Mucosa of gallbladder (tissue), 1 donor: ENCODE results near the gene NFYB. TPM values are rescaled to one million over a fixed set of nuclear protein-coding genes. Genes with fewer than 3 reads are reported as not detected.
"Not testable (repeated sequence)": the region's sequence is repeated elsewhere in the genome, so short reads cannot be mapped to it uniquely, and the experiment has no call there.

ENCODE experiments used
- DNase-seq: peaks from one replicate; pipeline ENCODE4 v3.0.0-alpha.2; 2020; ENCODE audit warnings: low spot score
- total RNA-seq: library from RNA; stranded (reverse); gene quantifications from one replicate; pipeline ENCODE4 v1.2.1, GENCODE V29; 2021
- donor health status: DM: no; HTN: no; CAD: no.

The NFYB gene
- 24.8 TPM for total RNA-seq

DNA sequence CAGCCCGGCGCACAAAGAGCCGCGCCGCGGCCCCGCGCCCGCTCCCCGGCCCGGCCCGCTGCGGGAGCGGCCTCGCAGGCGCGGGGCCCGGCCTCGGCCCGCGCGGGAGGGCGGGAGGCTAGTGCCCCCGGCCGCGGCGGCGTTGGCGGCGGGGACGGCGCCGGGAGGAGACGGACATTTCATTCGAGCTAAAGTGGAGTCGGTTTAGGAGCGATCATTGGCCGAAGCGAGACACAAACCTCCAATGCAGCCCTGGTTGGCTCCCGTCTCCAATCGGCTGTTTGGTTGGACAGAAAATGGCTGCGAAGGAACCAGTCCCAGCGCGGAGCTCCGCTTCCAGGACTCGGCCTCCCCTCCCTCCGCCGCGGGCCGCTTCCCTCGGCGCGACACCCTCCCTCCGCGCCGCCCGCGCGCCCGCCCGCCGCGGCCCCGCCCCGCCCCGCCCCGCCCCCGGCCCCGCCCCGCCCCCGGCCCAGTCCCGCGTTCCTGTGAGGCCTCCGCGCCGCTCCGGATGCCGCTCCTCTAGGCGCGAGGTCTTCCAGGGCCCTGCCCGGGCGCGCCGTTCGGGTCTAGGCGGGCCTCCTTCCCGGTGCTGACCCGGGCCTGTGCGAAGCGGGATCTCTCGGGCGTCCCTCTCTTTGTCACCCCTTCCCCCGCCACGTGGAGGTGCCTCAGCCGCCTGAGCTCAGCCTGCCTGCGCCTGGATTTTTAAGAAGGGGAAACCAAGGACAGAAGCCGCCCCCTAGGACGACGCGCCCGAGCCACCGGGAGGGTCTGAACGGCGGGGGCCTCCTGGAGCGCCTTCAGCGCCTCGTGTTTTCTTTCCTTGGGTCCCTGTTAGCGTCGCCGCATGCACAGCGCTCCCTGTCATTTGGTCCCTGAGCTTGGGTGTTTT is at the start of gene NFYB:
NFYB (minus strand) TSS at position 309 of the 895 bp plus-strand sequence. CDS start 2,757 bp downstream, outside the sequence.
- DNase-seq: peak; percentile 96

DNA sequence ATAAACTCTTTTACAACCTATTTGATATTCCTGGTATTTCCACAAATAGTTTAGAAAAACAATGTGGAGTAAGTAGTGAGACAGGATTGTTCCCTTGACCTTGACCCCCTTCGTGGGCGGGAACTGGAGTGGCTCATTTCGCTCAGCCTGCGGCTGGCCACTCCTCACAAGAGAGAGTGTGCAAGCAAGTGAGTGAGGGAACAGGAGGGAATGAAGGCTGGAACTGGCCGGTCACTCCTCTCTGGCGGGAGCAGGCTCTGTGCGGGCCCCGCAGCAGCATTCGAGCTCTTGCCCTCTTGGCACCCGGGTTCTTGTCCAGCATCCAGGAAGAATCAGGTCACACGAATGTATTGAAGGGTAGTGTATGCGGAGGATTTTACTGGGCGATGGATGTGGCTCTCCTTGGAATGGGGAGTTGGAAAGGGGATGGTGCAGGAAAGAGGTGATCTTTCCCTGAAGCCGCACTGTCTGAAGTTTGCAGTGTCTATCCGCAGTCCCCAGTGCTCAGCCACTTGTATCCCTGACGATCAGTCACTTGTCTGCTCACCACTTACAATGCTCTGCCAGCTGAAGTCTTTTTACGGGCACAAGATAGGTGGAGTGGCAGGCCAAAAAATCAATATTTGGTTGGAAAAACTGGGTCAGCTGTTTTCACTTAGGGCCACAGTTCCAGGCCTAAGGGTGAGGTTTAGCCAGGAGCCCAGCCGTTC is 49.6 kb upstream of the NFYB start:
- no peak for DNase-seq

DNA sequence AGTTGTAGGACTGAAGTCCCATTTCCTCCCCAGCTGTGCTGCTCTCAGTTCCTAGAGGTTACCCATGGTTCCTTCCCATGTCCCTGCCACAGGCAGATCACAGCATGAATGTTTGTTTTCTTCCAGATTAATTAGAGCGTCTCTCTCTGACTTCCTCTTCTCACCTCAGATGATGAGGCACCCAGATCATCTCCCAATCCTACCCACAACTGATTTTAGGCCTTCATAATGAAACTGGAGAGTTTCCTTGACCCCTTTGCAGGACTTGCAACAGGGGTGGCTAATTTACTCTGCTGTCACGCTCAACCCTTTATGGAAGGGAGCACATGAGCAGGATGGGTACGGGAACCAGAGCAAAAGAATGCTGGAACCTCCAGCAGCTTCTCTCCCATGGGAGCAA is 45.4 kb upstream of the NFYB start:
- DNase-seq: no peak

DNA sequence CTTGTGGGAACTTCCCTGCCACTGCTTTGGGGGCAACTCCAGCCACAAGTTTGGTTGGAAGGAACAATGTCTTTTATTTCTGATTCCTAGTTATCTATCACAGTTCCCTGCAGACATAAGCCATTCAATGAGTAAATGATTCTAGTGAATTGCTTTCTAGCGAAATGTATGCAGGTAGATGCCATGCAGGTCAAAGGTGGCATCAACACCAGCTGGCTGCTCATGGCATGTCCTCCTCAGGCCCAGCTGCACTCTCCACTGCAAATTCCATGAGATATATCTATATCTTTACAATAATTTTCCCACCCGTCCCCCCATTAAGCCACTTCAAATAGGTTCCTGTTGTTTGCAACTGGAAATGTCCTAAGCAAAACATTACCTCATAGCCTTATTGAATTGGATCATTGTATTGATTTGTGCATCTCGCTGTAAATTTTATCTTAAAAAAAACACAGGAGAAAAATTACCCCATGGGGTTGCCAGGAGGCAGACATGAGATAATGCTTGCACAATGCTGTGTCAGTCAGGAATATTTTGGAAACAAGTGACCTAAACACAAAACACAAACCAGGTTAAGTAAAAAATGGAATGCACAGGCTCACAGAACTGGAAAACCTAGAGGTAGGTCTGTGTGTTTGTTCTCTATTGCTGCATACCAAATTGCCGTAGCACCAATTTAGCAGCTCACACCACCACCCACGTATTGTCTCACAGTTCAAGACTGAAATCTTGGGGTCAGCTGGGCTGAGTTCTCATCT is 44.8 kb upstream of the NFYB start:
- no peak for DNase-seq

DNA sequence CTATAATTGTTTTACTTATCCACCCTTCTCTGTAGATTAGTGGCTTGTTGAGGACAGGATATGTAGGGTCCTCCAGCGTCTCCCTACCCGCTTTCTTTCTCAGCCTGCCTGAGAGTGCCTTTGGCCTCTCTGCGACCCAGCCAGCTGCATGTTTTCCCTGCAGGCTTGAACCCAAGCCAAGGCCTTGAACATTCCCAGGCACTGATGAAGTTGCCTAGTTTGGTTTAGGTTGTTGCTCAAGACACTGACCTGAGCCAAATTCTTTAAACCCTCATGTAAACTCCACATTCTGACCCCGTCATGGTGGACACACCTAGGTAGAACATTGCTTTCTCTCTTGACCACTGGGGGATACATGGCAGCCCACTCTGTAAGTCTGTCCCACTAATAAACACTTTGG is 44.1 kb upstream of the NFYB start:
- DNase-seq: peak; percentile 75

DNA sequence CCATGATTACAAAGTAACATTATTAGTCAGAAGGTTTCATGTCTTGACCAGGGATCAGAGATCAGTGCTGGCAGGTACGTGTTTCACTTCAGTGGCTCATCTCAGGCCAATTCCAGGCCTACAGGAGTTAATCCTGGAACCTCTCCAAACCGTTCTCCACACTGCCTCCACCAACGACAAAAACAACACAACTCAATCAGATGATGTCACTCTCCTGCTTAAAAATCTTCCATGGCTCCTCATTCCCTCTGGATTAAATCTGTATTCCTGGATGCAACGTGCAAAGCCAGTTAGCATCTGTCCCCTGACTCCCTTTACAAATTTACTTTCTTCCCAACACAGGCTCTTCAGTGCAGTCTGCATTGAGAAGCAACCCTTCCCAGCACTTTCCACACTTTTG is 43.3 kb upstream of the NFYB start:
- no peak for DNase-seq

DNA sequence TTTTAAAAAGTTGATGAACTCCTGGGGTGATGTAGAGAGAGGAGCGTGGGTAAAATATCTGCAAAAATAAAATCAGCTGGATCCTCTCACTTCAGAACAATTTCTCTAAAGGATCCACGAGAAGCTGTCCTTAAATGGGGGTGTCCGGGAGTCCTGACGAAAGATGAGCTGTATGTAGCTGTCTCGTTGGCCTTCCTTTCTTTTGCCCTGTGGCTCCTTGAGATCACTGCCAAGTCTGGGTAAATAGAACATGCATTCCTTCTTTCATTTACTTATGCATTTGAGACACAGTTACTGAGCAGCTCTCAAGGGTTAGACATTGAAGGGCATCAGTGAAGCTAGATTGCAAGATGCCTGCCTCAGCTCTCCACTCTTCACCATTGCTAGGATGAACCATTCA is 42.4 kb upstream of the NFYB start:
- no peak for DNase-seq

DNA sequence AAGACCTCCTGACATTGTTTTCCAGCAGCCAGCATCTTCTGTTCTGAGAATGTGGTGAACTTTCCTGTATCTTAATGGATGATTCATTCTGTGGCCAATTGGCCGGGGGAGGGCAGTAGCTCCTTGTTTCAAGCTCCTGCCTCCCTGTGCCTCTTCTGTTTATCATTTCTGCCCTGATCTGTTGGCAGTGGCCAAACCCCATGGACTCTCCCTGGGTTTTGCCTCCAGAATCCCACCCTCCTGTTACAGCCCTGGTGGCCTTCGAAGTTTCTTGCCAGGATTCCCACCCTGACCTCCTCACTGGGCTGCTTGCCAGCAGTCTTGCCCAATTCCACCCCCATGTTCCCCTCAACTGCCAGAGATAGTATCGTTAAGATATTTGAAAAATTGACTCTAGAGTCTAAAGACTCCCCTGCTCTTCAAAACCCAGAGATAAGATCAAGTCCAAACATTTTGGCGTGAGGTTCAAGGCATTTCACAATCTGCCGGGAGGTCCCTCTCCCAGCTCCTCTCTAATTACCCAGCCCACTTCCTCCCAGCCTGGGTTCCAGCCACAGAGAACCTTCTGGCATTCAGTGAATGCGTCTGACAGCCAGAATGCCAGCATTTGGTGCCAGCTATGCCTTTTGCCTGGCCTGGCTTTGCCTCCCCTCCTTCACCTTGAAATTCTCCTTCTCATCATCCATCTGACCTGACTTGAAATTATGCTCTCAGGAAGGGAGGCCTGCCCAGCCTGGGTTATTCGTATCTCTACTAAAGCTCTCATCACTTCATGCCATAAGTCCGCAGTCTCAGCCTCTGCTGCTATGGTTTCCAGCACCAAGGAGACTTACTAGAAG is 39.9 kb upstream of the NFYB start:
- DNase-seq: peak; percentile 75

DNA sequence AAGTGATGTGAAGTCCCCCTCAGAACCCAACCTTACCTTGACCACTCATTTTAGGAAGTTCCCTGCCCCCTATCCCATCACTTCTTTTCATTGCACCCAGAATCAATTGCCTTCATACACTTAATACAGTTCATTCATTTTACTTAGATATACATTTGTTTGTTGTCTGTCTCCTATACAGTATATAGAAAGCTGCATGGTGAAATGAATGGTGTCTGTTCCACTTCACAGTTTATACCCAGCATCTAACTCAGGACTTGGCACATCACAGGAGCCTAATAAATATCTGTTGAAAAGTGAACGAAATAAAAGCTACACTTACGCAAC is 39.3 kb upstream of the NFYB start:
- DNase-seq: no peak

DNA sequence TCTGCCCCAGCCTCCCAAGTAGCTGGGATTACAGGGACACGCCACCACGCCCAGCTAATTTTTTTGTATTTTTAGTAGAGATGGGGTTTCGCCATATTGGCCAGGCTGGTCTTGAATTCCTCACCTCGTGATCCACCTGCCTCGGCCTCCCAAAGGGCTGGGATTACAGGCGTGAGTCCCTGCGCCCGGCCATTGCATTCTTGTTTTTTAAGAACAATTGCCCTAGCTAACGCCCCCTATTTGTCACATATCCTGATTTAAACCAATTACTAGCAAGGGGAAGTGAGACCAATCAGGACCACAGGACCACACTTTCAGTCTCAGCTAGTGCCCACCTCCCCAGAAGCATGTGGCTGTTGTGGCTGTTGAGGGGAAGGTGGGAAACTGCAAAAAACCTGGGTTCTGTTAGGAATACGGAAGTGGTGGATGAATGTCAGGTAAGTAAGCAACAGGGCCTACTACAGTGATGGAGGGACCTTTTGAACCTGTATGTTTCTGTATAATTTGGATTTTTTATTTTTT is 37.8 kb upstream of the NFYB start:
- DNase-seq: no peak

DNA sequence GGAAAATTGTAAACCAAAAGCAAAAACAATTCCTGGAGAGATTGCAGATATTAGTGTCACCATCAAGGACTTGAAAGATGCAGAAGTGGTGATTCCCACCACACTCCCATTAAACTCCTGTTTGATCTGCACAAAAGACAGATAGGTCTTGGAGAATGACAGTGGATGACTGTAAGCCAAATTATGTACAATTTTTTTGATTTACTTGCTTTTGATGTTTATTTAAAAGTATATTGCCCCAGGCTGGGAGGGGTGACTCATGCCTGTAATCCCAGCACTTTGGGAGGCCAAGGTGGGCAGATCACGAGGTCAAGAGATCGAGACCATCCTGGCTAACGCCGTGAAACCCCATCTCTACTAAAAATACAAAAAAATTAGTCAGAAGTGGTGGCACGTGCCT is 35.8 kb upstream of the NFYB start:
- DNase-seq: not testable (repeated sequence)

DNA sequence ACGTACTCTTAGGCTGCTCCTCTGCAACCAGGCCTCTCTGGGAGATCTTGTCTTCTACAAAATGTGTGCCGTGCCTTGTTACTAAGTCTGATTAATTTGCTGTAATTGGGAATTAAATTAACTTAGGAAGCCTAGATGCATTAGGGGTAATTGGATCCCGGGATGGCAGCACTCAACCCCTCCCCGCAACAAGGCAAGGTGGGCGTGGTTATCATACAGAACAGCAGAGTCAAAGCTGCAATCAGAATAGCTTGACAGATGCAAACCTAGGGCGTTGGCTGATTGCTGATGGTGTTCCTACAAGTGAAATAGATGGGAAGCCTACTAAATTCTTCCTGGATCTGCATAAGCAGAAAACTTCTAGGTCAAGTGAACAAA is 34.5 kb upstream of the NFYB start:
- no peak for DNase-seq

DNA sequence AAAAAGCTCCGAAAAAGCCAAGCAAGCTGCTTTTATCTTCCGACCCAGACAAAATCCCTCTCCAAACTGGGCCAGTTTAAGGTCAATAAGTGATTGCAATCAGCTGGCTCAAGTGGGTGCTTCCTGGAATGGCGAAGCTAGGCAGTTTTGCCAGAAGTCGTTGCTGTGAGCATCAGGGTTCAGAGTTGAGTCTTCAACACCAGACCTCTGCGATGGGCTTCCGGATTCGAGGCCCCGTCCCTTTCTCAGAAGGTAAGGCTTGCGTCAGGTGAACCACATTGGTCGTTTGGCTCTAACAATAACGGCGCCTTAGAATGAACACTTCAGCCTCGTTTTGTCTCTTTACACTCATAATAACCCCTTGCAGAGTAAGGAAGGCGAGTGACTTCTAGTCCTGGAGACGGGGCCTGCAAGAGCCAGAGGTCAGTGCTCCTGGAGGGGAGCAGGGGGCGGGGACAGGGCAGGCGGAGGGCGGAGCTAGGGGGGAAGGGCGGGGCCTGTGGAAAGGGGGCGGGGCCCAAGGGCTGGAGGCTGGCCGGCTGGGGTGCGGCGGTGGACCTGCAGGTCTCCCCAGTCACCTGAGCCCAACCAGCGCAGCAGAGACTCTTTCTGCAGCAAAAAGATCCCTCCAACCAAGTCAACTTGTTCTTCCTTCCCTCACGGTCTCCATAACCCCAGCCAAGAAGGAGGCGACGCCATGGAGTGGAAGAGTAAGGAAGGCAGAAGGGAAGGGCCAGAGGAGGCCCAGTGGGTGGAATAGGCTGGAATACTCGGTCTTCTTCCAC is 34.0 kb upstream of the NFYB start:
- no peak for DNase-seq

DNA sequence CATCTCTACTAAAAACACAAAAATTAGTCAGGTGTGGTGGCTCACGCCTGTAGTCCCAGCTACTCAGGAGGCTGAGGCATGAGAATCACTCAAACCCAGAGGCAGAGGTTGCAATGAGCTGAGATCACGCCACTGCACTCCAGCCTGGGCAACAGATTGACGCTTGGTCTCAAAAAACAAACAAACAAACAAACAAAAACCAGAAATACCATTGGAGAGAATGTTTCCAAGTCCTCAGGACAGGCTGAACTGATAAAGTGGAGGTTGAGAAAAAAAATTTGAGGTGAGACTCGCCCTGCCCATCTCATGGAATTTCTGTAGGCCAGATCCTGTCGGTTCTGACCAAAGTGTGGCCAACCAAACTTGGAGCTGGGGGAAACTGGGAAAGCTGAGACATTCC is 30.6 kb upstream of the NFYB start:
- DNase-seq: no peak

DNA sequence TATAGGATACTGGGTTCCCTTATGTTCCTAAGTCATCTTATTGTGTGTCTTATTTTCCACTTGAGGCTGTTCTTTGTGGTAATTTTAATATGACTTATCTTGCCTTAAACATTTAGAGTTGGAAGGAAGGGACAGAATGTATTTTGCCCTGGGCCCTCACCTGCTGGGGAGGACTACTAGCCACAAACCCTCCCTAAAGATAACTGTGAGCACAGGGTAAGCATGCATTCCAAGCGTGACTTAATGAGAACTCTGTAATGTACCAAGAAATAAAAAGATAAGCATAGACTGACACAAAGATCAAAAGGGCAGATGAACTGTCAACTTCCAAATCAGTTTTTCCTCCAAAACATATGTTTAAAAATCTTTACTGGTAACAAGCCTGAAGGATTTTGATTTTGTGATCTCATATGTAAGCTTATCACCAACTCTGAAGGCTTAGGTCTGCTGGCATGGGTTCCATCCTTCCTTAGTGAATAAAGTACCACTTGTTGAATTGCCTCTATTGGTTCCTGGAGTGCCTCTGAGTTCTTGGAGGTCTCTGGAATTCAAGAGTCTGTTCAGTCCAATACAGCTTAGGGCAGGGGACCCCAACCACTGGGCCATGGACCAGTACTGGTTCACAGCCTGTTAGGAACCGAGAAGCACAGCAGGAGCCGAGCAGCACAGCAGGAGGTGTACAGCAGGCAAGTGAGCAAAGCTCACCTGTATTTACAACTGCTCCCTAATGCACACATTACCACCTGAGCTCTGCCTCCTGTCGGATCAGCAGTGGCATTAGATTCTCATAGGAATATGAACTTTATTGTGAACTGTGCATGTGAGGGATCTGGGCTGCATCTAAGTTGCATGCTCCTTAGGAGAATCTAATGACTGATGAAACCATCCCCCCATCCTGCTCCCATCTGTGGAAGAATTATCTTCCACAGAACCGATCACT is 29.8 kb upstream of the NFYB start:
- no peak for DNase-seq

DNA sequence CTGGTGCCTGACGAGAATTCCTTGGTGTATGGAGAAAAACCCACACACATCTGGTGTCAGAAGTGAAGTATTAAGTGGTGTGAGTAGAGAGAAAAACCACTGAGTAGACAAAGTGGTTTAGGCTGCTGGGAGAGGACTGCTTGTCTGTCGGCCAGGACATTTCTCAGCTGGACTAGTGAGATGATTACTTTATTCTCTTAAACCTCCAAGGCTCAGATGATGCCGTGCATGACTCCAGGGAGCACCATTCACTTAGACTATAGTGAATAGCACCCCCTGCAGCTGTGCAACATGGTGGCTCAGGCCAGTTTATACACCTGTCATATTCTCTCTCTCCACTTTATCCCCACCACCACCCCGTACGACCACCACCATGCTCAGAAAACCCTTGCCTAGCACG is 28.5 kb upstream of the NFYB start:
- no peak for DNase-seq

DNA sequence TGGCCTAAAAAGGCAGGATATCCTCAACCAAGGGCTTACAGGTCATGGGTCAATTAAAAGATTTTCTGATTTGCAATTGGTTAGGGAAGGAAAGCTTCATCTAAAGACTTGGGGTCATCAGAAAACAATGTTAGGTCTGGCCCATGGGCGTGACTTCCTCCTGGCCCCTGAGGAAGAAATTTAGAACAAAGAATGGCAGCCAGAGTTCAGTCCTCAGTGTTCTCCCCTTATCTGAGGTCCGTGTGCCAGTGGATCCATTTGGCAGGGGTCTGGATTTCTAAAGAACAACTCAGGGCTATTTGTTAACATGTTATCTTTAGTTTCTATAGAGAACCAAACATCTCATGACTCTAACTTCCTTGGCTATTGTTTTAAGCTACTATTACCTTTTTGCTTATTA is 27.8 kb upstream of the NFYB start:
- no peak for DNase-seq

DNA sequence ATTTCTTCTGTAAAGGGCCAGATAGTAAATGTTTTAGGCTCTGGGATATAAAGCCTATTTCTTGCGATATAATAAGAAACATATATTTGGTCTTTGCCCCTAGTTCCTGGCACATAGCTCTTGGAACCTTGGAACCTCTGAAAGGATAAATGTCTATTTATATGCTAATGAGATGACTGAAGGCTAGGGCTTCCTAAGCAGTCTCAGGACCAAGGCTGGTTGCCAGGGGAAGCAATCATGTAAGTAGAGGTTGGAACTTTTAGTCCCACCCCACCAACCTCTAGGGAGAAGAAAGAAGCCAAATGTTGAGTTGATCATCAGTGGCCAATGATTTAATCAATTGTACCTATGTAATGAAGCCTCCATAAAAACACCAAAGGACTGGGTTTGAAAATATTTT is 26.6 kb upstream of the NFYB start:
- no peak for DNase-seq

DNA sequence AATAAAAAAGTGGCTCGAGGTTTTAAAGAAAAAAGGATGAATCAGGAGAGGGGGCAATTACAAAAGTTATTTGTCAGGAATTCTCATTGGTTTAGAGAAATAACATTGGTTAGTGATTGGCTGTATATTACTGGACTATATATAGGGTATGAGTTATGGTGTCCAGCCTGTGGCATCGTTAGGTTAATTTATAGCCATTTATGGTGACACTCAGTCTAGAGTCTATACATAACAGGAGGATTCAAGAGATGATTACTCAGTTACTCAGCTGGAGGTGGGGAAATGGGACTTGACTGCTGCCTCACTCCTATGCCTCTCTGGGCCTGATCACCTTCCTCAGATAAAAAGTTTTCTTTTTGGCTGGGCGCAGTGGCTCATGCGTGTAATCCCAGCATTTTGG is 25.6 kb upstream of the NFYB start:
- no peak for DNase-seq

DNA sequence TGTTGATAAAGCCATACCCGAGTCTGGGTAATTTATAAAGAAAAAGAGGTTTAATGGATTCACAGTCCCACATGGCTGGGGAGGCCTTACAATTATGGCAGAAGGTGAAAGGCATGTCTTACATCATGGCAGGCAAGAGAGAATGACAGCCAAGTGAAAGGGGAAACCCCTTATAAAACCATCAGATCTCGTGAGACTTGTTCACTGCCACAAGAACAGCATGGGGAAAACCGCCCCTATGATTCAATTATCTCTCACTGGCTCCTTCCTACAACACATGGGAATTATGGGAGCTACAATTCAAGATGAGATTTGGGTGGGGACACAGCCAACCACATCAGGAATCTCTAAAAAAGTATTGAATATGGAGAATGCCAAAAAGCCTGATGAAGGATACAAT is 25.0 kb upstream of the NFYB start:
- DNase-seq: not testable (repeated sequence)
